PC-9 (cell line): ENCODE measurements around the gene FAM241A. TPM values are rescaled to one million over a fixed set of nuclear protein-coding genes. Genes with fewer than 3 reads are reported as not detected.

ENCODE experiments used
- BruUV-seq: library from RNA; stranded (reverse); fragments of 400-500 nt; replicated peaks from 2 replicates; lab custom pipeline; 2021; lab: Mats Ljungman, UMichigan
- CTCF ChIA-PET: fragments of 300-600 bp; sonication (Branson Sonifier 250); formaldehyde crosslinking; loops from one replicate; lab custom pipeline; 2022; ENCODE audit warnings: antibody characterized with exemption; lab: Charles Lee
- POLR2A ChIA-PET: fragments of 300-600 bp; sonication (Branson Sonifier 250); formaldehyde crosslinking; loops from one replicate; lab custom pipeline; 2022; ENCODE audit warnings: antibody characterized with exemption; ENCODE audit not compliant: unreplicated experiment; lab: Charles Lee
- DNase-seq, 2 experiments: peaks; one replicate each; pipeline versions ENCODE4 v3.0.0 to v3.0.0-alpha.2; 2015 to 2022; ENCODE audit warnings: mixed read lengths in 1 of 2
- H2AFZ ChIP-seq: fragments of 200-600 bp; sonication (generic); 2 replicates; pipeline ENCODE4 v1.8.1; 2017; ENCODE audit warnings: antibody characterized with exemption
- H3F3A ChIP-seq: fragments of 200-600 bp; sonication (generic); 2 replicates; pipeline ENCODE4 v1.8.1; 2017; ENCODE audit warnings: antibody characterized with exemption, mild to moderate bottlenecking, low read depth; ENCODE audit not compliant: insufficient read depth
- H3K27ac ChIP-seq: fragments of 200-600 bp; sonication (generic); 2 replicates; pipeline ENCODE4 v1.6.1; 2016; ENCODE audit warnings: mixed run types
- H3K27me3 ChIP-seq: fragments of 200-600 bp; sonication (generic); 2 replicates; pipeline ENCODE4 v1.6.1; 2016; ENCODE audit warnings: low read depth, mixed run types; ENCODE audit not compliant: insufficient read depth
- H3K36me3 ChIP-seq: fragments of 200-600 bp; sonication (generic); 2 replicates; pipeline ENCODE4 v1.6.1; 2016; ENCODE audit warnings: low read depth, mixed run types
- H3K4me1 ChIP-seq: fragments of 200-600 bp; sonication (generic); replicated peaks from 2 replicates; pipeline ENCODE4 v1.6.1; 2016; ENCODE audit warnings: mixed run types; ENCODE audit not compliant: insufficient read depth
- H3K4me2 ChIP-seq: fragments of 200-600 bp; sonication (generic); 2 replicates; pipeline ENCODE4 v1.6.1; 2017; ENCODE audit warnings: mixed run types
- H3K4me3 ChIP-seq: fragments of 200-600 bp; sonication (generic); 2 replicates; pipeline ENCODE4 v1.6.1; 2016; ENCODE audit warnings: mixed run types
- H3K79me2 ChIP-seq: fragments of 200-600 bp; sonication (generic); 2 replicates; pipeline ENCODE4 v1.6.1; 2017; ENCODE audit warnings: low read depth, mixed run types
- H3K9me2 ChIP-seq: fragments of 200-600 bp; sonication (generic); 2 replicates; pipeline ENCODE4 v1.8.1; 2017; ENCODE audit warnings: mild to moderate bottlenecking; ENCODE audit not compliant: insufficient read depth
- H3K9me3 ChIP-seq: fragments of 200-600 bp; sonication (generic); 2 replicates; pipeline ENCODE4 v1.8.1; 2016; ENCODE audit warnings: low read depth; ENCODE audit not compliant: insufficient read depth
- H4K20me1 ChIP-seq: fragments of 200-600 bp; sonication (generic); 2 replicates; pipeline ENCODE4 v1.8.1; 2017; ENCODE audit not compliant: insufficient read depth
- CTCF ChIP-seq: fragments of 200-600 bp; sonication (generic); conservative IDR thresholded peaks from 2 replicates; pipeline ENCODE4 v1.6.1; 2017; ENCODE audit warnings: mixed run types, antibody characterized with exemption, mild to moderate bottlenecking, moderate library complexity
- EZH2 ChIP-seq: fragments of 200-600 bp; sonication (generic); IDR thresholded peaks from 2 replicates; pipeline ENCODE4 v1.8.0; 2017; ENCODE audit warnings: antibody characterized with exemption, low read depth
- intact Hi-C: fragments of 100-400 bp; cut with micrococcal nuclease; formaldehyde crosslinking; loops from one replicate; pipeline ENCODE4 v1.10.0; 2022; ENCODE audit not compliant: unreplicated experiment
- total RNA-seq: library from RNA; stranded (reverse); gene quantifications from 2 replicates; pipeline ENCODE4 v1.2.3, GENCODE V29; 2021

Gene FAM241A
- total RNA-seq, 1 experiment from 2014 or later = 1.4 TPM

- no peaks in the 10 kb centered on the region for H3K36me3 ChIP-seq
- H2AFZ ChIP-seq = no peak overlapping the region
- H3F3A ChIP-seq = peaks cover 5% of the 10 kb centered on the region
- no peaks in the 10 kb centered on the region for H4K20me1 ChIP-seq
- no peak for TF ChIP-seq CTCF
- H3K4me3 ChIP-seq = no peak overlapping the region
- intact Hi-C loops = no loop called here
- CTCF ChIA-PET = no interaction called here
- BruUV-seq = no TSS peak
- POLR2A ChIA-PET = no interaction called here
- no peaks in the 10 kb centered on the region for H3K27me3 ChIP-seq
- DNase-seq = no peak
- H3K4me1 ChIP-seq = peaks cover 22% of the 10 kb centered on the region
- H3K9me2 ChIP-seq = no peaks in the 10 kb centered on the region
- H3K4me2 ChIP-seq = no peak overlapping the region
- H3K27ac ChIP-seq = no peak overlapping the region
- no peaks in the 10 kb centered on the region for H3K79me2 ChIP-seq
- H3K9me3 ChIP-seq = no peaks in the 10 kb centered on the region
Measured at GRCh38 chr4:112128452-112128851, 16.8 kb upstream of the FAM241A start.

GRCh38 chr4:112130906-112131305 is 14.3 kb upstream of the FAM241A start:
- Histone ChIP-seq H3K27ac (no peak overlapping the region), H3K4me1 (peaks cover 14% of the 10 kb centered on the region), H3K9me2 (no peaks in the 10 kb centered on the region), H4K20me1 (no peaks in the 10 kb centered on the region), H3K9me3 (no peaks in the 10 kb centered on the region), H2AFZ (0 out of 2 replicates have a peak overlapping the region, but pooled peaks have one; percentile 7), H3F3A (peaks cover 5% of the 10 kb centered on the region), H3K4me2 (no peak overlapping the region), H3K27me3 (no peaks in the 10 kb centered on the region), H3K36me3 (no peaks in the 10 kb centered on the region), H3K79me2 (no peaks in the 10 kb centered on the region), H3K4me3 (no peak overlapping the region)
- TF ChIP-seq EZH2 = no peak
- TF ChIP-seq CTCF = no peak
- BruUV-seq = no TSS peak
- DNase-seq = no peak
- ChIA-PET POLR2A (interaction anchor here (0.7 kb wide), 1 partner anchor 34 kb away, joined by 4 read pairs; no protein-coding TSS in a partner anchor), CTCF (no interaction called here)
- intact Hi-C loops = no loop called here

- ChIA-PET CTCF (no interaction called here), POLR2A (interaction anchor here (0.6 kb wide), 1 partner anchor 99 kb away, joined by 4 read pairs; no protein-coding TSS in a partner anchor)
- no peaks in the 10 kb centered on the region for H3K9me3 ChIP-seq
- H3K4me2 ChIP-seq = no peak overlapping the region
- no peaks in the 10 kb centered on the region for H3K9me2 ChIP-seq
- no peak overlapping the region for H3K4me3 ChIP-seq
- H3K4me1 ChIP-seq = peaks cover 19% of the 10 kb centered on the region
- no TSS peak for BruUV-seq
- TF ChIP-seq EZH2 = no peak
- no peak for TF ChIP-seq CTCF
- no peak for DNase-seq
- no peaks in the 10 kb centered on the region for H3K79me2 ChIP-seq
- peak overlapping the region; percentile 12; the same call in 1 of the 2 replicates for H2AFZ ChIP-seq
- no peaks in the 10 kb centered on the region for H4K20me1 ChIP-seq
- H3K27me3 ChIP-seq = no peaks in the 10 kb centered on the region
- no peaks in the 10 kb centered on the region for H3K36me3 ChIP-seq
- no peaks in the 10 kb centered on the region; the same call in none of the 2 replicates for H3F3A ChIP-seq
- H3K27ac ChIP-seq = no peak overlapping the region
- intact Hi-C loops = no loop called here
Measured at GRCh38 chr4:112136551-112136950, 8.7 kb upstream of the FAM241A start.
